Measurements from ENCODE around the gene NCOR2. TPM values are rescaled to one million over a fixed set of nuclear protein-coding genes. Genes with fewer than 3 reads are reported as not detected.

NCOR2 gene
- total and polyA plus RNA-seq, 7 donors = 44.1 to 164 (median 134) TPM

DNA sequence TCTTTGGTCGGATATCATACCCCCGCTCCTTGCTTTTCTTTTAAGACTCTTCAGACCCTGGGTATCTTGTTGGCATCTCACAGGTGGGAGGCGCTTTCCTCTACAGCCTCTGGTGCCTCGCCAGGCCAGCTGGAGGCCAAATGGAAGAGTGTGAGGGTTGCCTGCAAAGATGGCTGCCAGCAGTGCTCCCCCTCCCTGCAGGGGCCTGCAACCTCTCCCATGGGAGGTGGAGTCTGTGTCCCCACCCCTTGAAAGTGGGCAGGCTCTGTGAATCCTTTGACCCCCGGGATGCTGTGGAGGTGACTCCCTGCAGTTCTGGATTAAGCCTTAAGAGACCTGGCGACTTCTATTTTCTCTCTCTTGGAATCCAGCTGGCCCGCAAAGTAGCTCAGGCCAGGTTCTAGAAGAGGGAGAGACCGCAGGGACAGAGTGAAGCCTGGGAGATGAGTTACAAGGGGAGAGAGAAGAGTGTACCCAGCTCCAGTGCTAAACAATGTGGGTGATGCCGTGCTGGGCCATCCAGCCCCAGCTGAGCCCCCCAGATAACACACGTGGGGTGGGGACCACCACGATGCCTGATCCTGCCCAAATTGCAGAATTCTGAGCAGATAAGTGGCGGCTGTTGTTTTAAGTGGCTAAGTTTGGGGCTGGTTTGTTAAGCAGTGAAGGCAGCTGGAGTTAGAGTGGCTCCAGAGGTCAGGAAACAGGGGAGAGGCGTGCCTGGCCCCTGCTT lies 37.9 kb upstream of the NCOR2 start:
- Histone ChIP-seq H3K4me1 (no peaks in the 10 kb centered on the region), H3K36me3 (ENCODE audit: insufficient read depth in 1 of 2, low read depth in 1 of 2) (no peaks in the 10 kb centered on the region), H3K4me3 (no peak overlapping the region), H3K9me3 (no peaks in the 10 kb centered on the region), H3K27me3 (ENCODE audit: insufficient read depth in 3 of 3, low read length in 2 of 3) (no peaks in the 10 kb centered on the region), H3K27ac (no peak overlapping the region)
- ATAC-seq = no peak
- TF ChIP-seq, protein P1, sequence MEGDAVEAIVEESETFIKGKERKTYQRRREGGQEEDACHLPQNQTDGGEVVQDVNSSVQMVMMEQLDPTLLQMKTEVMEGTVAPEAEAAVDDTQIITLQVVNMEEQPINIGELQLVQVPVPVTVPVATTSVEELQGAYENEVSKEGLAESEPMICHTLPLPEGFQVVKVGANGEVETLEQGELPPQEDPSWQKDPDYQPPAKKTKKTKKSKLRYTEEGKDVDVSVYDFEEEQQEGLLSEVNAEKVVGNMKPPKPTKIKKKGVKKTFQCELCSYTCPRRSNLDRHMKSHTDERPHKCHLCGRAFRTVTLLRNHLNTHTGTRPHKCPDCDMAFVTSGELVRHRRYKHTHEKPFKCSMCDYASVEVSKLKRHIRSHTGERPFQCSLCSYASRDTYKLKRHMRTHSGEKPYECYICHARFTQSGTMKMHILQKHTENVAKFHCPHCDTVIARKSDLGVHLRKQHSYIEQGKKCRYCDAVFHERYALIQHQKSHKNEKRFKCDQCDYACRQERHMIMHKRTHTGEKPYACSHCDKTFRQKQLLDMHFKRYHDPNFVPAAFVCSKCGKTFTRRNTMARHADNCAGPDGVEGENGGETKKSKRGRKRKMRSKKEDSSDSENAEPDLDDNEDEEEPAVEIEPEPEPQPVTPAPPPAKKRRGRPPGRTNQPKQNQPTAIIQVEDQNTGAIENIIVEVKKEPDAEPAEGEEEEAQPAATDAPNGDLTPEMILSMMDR (IDR thresholded peaks at IDR 0.05) = no peak
- intact Hi-C loops (cut with DNase I) = no loop called here
- WGBS, 3 donors = 84 to 88% (median 88%) methylated on average over 13 of the region's 13 CpGs
- no peak for DNase-seq

DNA sequence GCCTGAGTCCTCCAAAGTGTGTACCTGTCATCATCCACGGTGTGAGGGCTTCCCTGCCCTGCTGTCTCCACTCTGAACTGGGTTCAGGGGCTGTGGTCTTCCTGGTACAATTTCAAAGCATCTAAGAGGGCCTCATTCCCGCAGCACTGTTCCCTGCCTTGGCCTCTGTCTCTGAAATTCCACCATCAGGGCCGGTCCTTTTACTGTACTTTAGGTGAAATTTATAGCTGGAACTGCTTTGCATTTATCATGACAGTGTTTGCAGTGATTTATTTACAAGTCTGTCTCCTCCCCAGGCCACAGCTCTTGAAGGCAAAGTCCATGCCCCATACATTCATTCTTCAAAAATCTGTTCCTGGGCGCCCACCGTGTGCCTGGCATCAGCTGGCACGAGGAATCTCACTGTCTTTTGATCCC lies 36.9 kb upstream of the NCOR2 start:
- H3K4me3 ChIP-seq = no peak overlapping the region
- no peaks in the 10 kb centered on the region for H3K27me3 ChIP-seq (ENCODE audit: insufficient read depth in 3 of 3, low read length in 2 of 3)
- intact Hi-C loops (cut with DNase I) = no loop called here
- H3K27ac ChIP-seq = no peak overlapping the region
- DNase-seq = no peak
- ATAC-seq = no peak
- H3K9me3 ChIP-seq = no peaks in the 10 kb centered on the region
- no peaks in the 10 kb centered on the region for H3K4me1 ChIP-seq
- WGBS, 3 donors = 85 to 90% (median 88%) methylated on average over 6 of the region's 6 CpGs
- TF ChIP-seq, protein P1 (IDR thresholded peaks at IDR 0.05) = no peak
- no peaks in the 10 kb centered on the region for H3K36me3 ChIP-seq (ENCODE audit: insufficient read depth in 1 of 2, low read depth in 1 of 2)

DNA sequence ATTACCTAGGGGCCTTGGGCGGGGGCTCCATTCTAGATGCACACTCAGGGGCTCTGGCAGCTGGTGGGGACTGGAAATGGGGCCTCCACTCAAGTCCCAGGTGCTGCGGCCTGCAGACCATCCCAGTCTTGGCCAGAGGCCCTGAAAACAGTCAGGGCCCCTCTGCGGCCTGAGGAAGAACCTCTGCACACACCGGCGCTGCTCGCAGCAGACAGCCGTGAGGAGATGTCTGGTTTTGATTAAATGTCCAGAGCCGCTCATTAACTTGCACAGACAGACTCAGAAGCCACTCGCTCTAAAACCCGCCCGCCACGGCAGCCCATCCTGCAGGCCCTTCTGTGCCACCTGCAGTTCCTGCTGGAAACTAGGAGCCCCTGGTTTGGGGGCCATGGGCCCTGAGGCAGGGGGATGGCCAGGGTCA lies 36.4 kb upstream of the NCOR2 start:
- 92 to 97% (median 96%) methylated on average over 12 of the region's 12 CpGs for WGBS, 3 donors
- no peaks in the 10 kb centered on the region for H3K36me3 ChIP-seq (ENCODE audit: insufficient read depth in 1 of 2, low read depth in 1 of 2)
- H3K4me3 ChIP-seq = no peak overlapping the region
- intact Hi-C loops (cut with DNase I) = no loop called here
- no peaks in the 10 kb centered on the region for H3K9me3 ChIP-seq
- TF ChIP-seq, protein P1 (IDR thresholded peaks at IDR 0.05) = no peak
- no peak for ATAC-seq
- no peak for DNase-seq
- H3K4me1 ChIP-seq = no peaks in the 10 kb centered on the region
- no peaks in the 10 kb centered on the region for H3K27me3 ChIP-seq (ENCODE audit: insufficient read depth in 3 of 3, low read length in 2 of 3)
- no peak overlapping the region for H3K27ac ChIP-seq

DNA sequence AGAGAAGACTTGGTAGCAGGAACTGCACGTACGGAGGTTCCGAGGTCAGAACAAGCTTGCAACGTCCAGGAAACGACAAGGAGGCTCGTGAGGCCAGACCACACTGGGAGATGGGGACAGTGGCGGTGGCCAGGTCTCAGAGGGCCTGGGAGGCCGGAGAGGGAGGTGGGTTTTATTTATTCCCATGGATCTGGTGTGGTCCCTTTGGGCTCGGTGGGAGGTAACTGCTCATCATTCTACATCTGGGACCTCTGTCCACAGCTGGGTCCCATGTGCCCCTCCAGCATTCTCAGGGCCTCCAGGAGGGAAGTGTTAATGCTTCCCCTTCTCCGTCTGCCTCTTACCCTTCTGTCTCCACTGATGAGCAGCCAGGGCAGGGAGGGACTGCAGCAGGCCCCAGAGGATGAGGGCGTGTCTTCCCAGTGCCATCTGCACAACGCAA lies 35.7 kb upstream of the NCOR2 start:
- 80 to 82% (median 81%) methylated on average over 12 of the region's 12 CpGs for WGBS, 3 donors
- H3K27ac ChIP-seq = no peak overlapping the region

More for the DNA sequence above, 35.7 kb upstream of the NCOR2 start:
- Histone ChIP-seq H3K27me3 (ENCODE audit: insufficient read depth in 3 of 3, low read length in 2 of 3) (no peaks in the 10 kb centered on the region), H3K9me3 (no peaks in the 10 kb centered on the region), H3K36me3 (ENCODE audit: insufficient read depth in 1 of 2, low read depth in 1 of 2) (no peaks in the 10 kb centered on the region), H3K4me3 (no peak overlapping the region), H3K4me1 (no peaks in the 10 kb centered on the region)
- ATAC-seq (peak in 1 of 4 donors; percentile 14), DNase-seq (no peak)
- TF ChIP-seq, protein P1 (IDR thresholded peaks at IDR 0.05) = no peak
- intact Hi-C loops (cut with DNase I) = no loop called here
